HepG2 (cell line): ENCODE data around the gene LAMB2. TPM values are rescaled to one million over a fixed set of nuclear protein-coding genes. Genes with fewer than 3 reads are reported as not detected.

Experiments
- CCDC6 ChIP-seq: sonication (generic); formaldehyde crosslinking; IDR thresholded peaks from 2 replicates; pipeline ENCODE4 v1.8.1; 2022; ENCODE audit warnings: mild to moderate bottlenecking, missing genetic modification reagents, moderate library complexity
- EHMT2 ChIP-seq: fragments of 200-600 bp; sonication (generic); IDR thresholded peaks from 2 replicates; pipeline ENCODE4 v1.7.0; 2017; ENCODE audit warnings: antibody characterized with exemption, low read depth, low read length, borderline replicate concordance
- POLR2AphosphoS5 ChIP-seq: IDR thresholded peaks from 2 replicates; pipeline ENCODE4 v1.6.1; 2012; ENCODE audit warnings: low read depth, low read length
- REPIN1 ChIP-seq: sonication (generic); formaldehyde crosslinking; IDR thresholded peaks from 2 replicates; pipeline ENCODE4 v1.8.0; 2022; ENCODE audit warnings: missing genetic modification reagents, low read depth, mild to moderate bottlenecking, borderline replicate concordance
- THAP11 ChIP-seq: IDR thresholded peaks from 2 replicates; pipeline ENCODE4 v1.6.1; 2016; ENCODE audit warnings: missing biosample characterization, missing genetic modification reagents
- ZKSCAN8 ChIP-seq: IDR thresholded peaks from 2 replicates; pipeline ENCODE4 v1.6.1; 2016; ENCODE audit warnings: borderline replicate concordance, missing genetic modification reagents, missing compliant biosample characterization
- ZMYM4 ChIP-seq: sonication (generic); formaldehyde crosslinking; IDR thresholded peaks from 2 replicates; pipeline ENCODE4 v1.8.1; 2023; ENCODE audit warnings: mild to moderate bottlenecking, missing genetic modification reagents
- ZNF17 ChIP-seq: sonication (generic); formaldehyde crosslinking; IDR thresholded peaks from 2 replicates; pipeline ENCODE4 v1.5.0; 2020; ENCODE audit warnings: mild to moderate bottlenecking, missing genetic modification reagents
- ZNF225 ChIP-seq: sonication (generic); formaldehyde crosslinking; IDR thresholded peaks from 2 replicates; pipeline ENCODE4 v1.4.0; 2020; ENCODE audit warnings: mild to moderate bottlenecking, missing genetic modification reagents
- ZNF354B ChIP-seq: sonication (generic); formaldehyde crosslinking; IDR thresholded peaks from 2 replicates; pipeline ENCODE4 v1.8.0; 2022; ENCODE audit warnings: mild to moderate bottlenecking, missing genetic modification reagents
- ZNF629 ChIP-seq: sonication (generic); formaldehyde crosslinking; conservative IDR thresholded peaks from 2 replicates; pipeline ENCODE4 v1.5.0; 2020; ENCODE audit warnings: missing genetic modification reagents
- ZNF746 ChIP-seq: sonication (generic); formaldehyde crosslinking; IDR thresholded peaks from 2 replicates; pipeline ENCODE4 v1.8.0; 2022; ENCODE audit warnings: mild to moderate bottlenecking, missing genetic modification reagents
- ZNF777 ChIP-seq: sonication (generic); formaldehyde crosslinking; IDR thresholded peaks from 2 replicates; pipeline ENCODE4 v1.4.0; 2020; ENCODE audit warnings: missing genetic modification reagents
- ZNF839 ChIP-seq: sonication (generic); formaldehyde crosslinking; IDR thresholded peaks from 2 replicates; pipeline ENCODE4 v1.4.0; 2020; ENCODE audit warnings: missing genetic modification reagents, mild to moderate bottlenecking, borderline replicate concordance
- ZNF850 ChIP-seq: sonication (generic); formaldehyde crosslinking; conservative IDR thresholded peaks from 2 replicates; pipeline ENCODE4 v1.9.0; 2021; ENCODE audit warnings: mild to moderate bottlenecking, missing genetic modification reagents
- polyA plus RNA-seq, 8 experiments: library from polyadenylated mRNA; depleted of rRNA in 3 of 8; stranded (reverse) in 7 of 8; unstranded in 1 of 8; fragments of >200 nt; fragmentation: Illumina TruSeq in 4 of 8; extraction: Trizol in 4 of 8; gene quantifications; 2 replicates each; pipeline versions ENCODE4 v1.2.1 to v1.2.3, GENCODE V29; 2011 to 2016; ENCODE audit warnings: low read depth in 4 of 8, missing spikeins in 1 of 8, mixed read lengths in 1 of 8; ENCODE audit not compliant: insufficient read depth in 1 of 8
- total RNA-seq, 5 experiments: library from RNA; depleted of rRNA; stranded (reverse); fragments of >200 nt; fragmentation: Illumina TruSeq; extraction: Trizol; gene quantifications; 2 replicates each; pipeline ENCODE4 v1.2.3, GENCODE V29; 2016; ENCODE audit warnings: low read depth in 1 of 5
- TF ChIP-seq, protein P1 (sequence below): sonication (generic); formaldehyde crosslinking; IDR thresholded peaks from 2 replicates; pipeline ENCODE4 v1.4.0; 2020; ENCODE audit warnings: missing genetic modification reagents
- TF ChIP-seq, protein P2 (sequence below): sonication (generic); formaldehyde crosslinking; IDR thresholded peaks from 2 replicates; pipeline ENCODE4 v1.5.0; 2020; ENCODE audit warnings: missing genetic modification reagents
- TF ChIP-seq, protein P3 (sequence below): sonication (generic); formaldehyde crosslinking; IDR thresholded peaks from 2 replicates; pipeline ENCODE4 v1.5.1; 2020; ENCODE audit warnings: mild to moderate bottlenecking, missing genetic modification reagents, moderate library complexity
- TF ChIP-seq, protein P4 (sequence below): sonication (generic); formaldehyde crosslinking; IDR thresholded peaks from 2 replicates; pipeline ENCODE4 v1.4.0; 2020; ENCODE audit warnings: missing genetic modification reagents

Gene LAMB2
- total and polyA plus RNA-seq, 2 of the 13 experiments (the other 11 are each of a cell fraction or from before 2014, with no cell fraction given) = 208 to 443 TPM

DNA sequence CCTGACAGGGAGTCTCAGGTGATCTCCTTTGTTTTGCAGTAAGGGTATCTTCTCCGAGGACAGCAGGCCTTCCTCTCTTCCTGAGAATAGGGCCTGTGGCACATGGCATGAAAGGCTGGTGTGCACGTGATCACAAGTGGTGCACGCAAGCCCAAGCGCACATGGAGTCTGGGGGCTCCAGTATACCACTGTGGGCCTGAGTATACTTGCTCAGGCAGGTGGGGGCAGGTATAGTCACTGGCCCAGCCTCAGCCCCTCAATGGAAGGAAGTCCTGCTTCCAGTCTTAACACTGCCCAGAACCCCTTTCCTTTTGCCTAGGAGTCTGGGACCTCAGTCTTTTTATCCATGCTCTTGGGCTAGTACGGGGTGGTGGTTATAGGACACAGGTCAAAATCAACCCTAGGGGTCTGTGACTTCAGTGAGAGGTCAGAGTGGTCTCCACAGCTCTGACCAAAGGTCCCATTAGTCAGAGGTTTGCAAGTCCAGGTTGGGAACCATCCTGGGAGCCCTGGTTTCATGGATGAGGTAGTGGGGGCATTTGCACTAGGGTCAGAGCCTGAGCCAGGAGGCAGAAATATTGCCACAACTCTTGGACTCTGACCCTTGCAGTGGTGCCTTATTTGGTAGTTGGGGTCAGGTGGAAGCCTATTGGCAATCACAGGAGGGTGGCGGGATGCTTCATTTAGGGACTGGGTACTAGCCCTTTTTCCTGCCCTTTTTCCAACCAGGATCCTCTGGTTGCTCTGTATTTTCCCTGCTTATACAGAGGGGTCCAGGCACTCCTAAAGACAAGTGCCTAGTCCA lies 34.1 kb upstream of the LAMB2 start (continued):
- TF ChIP-seq, protein P1, sequence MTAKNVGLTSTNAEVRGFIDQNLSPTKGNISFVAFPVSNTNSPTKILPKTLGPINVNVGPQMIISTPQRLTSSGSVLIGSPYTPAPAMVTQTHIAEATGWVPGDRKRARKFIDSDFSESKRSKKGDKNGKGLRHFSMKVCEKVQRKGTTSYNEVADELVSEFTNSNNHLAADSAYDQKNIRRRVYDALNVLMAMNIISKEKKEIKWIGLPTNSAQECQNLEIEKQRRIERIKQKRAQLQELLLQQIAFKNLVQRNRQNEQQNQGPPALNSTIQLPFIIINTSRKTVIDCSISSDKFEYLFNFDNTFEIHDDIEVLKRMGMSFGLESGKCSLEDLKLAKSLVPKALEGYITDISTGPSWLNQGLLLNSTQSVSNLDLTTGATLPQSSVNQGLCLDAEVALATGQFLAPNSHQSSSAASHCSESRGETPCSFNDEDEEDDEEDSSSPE = 0 out of 2 replicates have a peak, but pooled peaks have one; percentile 47
- TF ChIP-seq, protein P2, sequence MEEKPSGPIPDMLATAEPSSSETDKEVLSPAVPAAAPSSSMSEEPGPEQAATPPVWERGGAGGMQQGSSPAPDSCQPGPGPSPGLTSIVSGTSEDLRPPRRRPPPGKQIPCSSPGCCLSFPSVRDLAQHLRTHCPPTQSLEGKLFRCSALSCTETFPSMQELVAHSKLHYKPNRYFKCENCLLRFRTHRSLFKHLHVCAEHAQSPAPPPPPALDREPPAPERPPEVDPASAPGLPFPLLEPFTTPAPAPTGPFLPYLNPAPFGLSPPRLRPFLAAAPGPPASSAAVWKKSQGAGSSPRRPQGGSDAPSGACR (CRISPR knock-in tag) = 0 out of 2 replicates have a peak, but pooled peaks have one; percentile 16
- 0 out of 2 replicates have a peak, but pooled peaks have one; percentile 23 for TF ChIP-seq THAP11 (CRISPR knock-in tag)
- peak; percentile 54; the same call in 1 of the 2 replicates for TF ChIP-seq REPIN1 (CRISPR knock-in tag)
- TF ChIP-seq POLR2AphosphoS5 = peak; percentile 58
- peak; percentile 16; the same call in 1 of the 2 replicates for TF ChIP-seq ZNF225
- TF ChIP-seq ZNF746 (CRISPR knock-in tag) = peak; percentile 25; the same call in 1 of the 2 replicates
- 0 out of 2 replicates have a peak, but pooled peaks have one; percentile 36 for TF ChIP-seq ZNF354B (CRISPR knock-in tag)
- TF ChIP-seq, protein P3, sequence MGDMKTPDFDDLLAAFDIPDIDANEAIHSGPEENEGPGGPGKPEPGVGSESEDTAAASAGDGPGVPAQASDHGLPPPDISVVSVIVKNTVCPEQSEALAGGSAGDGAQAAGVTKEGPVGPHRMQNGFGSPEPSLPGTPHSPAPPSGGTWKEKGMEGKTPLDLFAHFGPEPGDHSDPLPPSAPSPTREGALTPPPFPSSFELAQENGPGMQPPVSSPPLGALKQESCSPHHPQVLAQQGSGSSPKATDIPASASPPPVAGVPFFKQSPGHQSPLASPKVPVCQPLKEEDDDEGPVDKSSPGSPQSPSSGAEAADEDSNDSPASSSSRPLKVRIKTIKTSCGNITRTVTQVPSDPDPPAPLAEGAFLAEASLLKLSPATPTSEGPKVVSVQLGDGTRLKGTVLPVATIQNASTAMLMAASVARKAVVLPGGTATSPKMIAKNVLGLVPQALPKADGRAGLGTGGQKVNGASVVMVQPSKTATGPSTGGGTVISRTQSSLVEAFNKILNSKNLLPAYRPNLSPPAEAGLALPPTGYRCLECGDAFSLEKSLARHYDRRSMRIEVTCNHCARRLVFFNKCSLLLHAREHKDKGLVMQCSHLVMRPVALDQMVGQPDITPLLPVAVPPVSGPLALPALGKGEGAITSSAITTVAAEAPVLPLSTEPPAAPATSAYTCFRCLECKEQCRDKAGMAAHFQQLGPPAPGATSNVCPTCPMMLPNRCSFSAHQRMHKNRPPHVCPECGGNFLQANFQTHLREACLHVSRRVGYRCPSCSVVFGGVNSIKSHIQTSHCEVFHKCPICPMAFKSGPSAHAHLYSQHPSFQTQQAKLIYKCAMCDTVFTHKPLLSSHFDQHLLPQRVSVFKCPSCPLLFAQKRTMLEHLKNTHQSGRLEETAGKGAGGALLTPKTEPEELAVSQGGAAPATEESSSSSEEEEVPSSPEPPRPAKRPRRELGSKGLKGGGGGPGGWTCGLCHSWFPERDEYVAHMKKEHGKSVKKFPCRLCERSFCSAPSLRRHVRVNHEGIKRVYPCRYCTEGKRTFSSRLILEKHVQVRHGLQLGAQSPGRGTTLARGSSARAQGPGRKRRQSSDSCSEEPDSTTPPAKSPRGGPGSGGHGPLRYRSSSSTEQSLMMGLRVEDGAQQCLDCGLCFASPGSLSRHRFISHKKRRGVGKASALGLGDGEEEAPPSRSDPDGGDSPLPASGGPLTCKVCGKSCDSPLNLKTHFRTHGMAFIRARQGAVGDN (CRISPR knock-in tag) = peak; percentile 47; the same call in 1 of the 2 replicates
- peak; percentile 41; the same call in 1 of the 2 replicates for TF ChIP-seq ZNF629 (CRISPR knock-in tag)
- TF ChIP-seq ZKSCAN8 (CRISPR knock-in tag) = no peak
- 0 out of 2 replicates have a peak, but pooled peaks have one; percentile 41 for TF ChIP-seq EHMT2
- no peak for TF ChIP-seq CCDC6 (CRISPR knock-in tag)
- TF ChIP-seq ZNF777 (CRISPR knock-in tag) = no peak
- peak; percentile 11; the same call in 1 of the 2 replicates for TF ChIP-seq ZNF839 (CRISPR knock-in tag)
- 0 out of 2 replicates have a peak, but pooled peaks have one; percentile 22 for TF ChIP-seq ZMYM4 (CRISPR knock-in tag)
- TF ChIP-seq, protein P4, sequence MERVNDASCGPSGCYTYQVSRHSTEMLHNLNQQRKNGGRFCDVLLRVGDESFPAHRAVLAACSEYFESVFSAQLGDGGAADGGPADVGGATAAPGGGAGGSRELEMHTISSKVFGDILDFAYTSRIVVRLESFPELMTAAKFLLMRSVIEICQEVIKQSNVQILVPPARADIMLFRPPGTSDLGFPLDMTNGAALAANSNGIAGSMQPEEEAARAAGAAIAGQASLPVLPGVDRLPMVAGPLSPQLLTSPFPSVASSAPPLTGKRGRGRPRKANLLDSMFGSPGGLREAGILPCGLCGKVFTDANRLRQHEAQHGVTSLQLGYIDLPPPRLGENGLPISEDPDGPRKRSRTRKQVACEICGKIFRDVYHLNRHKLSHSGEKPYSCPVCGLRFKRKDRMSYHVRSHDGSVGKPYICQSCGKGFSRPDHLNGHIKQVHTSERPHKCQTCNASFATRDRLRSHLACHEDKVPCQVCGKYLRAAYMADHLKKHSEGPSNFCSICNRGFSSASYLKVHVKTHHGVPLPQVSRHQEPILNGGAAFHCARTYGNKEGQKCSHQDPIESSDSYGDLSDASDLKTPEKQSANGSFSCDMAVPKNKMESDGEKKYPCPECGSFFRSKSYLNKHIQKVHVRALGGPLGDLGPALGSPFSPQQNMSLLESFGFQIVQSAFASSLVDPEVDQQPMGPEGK (CRISPR knock-in tag) = peak; percentile 63; the same call in 1 of the 2 replicates
- no peak for TF ChIP-seq ZNF17 (CRISPR knock-in tag)
- TF ChIP-seq ZNF850 (CRISPR knock-in tag) = no peak
